ENCODE data around the gene MET. TPM values are rescaled to one million over a fixed set of nuclear protein-coding genes. Genes with fewer than 3 reads are reported as not detected.
"Not testable (repeated sequence)": the region's sequence is repeated elsewhere in the genome, so short reads cannot be mapped to it uniquely, and the experiment has no call there.

The MET gene
- polyA plus RNA-seq, 2 donors, result 1.2 to 2.1 TPM

DNA sequence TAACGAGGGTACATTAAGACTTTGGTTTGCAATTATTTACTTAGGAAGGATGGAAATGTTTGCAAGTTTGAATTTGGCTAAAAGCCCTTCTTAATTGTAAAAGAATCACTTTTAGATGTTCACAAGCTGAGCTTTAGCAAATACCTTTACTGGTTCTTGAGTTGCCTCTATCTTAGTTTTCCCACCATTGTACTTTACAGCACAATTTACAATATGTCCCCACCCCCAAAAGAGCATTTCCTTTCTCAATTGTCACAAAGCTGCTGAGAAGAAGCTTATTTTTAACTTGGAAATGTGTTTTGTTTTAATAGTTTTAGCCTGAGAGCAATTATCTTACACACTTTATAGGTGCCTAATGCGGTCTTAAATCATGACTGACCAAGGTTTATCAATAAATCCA is 81.1 kb downstream of the MET start:
- WGBS, 2 donors, result 72 to 76% methylated on average over 2 of the region's 2 CpGs
- Histone ChIP-seq H3K9me3 (ENCODE audit: control insufficient read depth in 2 of 2, insufficient read depth in 1 of 2, low read depth in 1 of 2, low read length in 1 of 2) (no peaks in the 10 kb centered on the region), H3K27me3 (ENCODE audit: control insufficient read depth in 1 of 2, insufficient read depth in 2 of 2, low read length in 2 of 2) (no peaks in the 10 kb centered on the region), H3K4me3 (ENCODE audit: low read depth in 1 of 2, low read length in 2 of 2) (no peak overlapping the region), H3K4me1 (ENCODE audit: control insufficient read depth in 2 of 2, insufficient read depth in 2 of 2, low read length in 1 of 2) (no peaks in the 10 kb centered on the region), H3K36me3 (ENCODE audit: control insufficient read depth in 2 of 2, insufficient read depth in 2 of 2, low read length in 1 of 2) (no peaks in the 10 kb centered on the region), H3K27ac (ENCODE audit: low read depth in 2 of 2, low read length in 1 of 2) (no peak overlapping the region)

- H3K36me3 ChIP-seq (ENCODE audit: control insufficient read depth in 2 of 2, insufficient read depth in 2 of 2, low read length in 1 of 2), result no peaks in the 10 kb centered on the region
- no peaks in the 10 kb centered on the region for H3K9me3 ChIP-seq (ENCODE audit: control insufficient read depth in 2 of 2, insufficient read depth in 1 of 2, low read depth in 1 of 2, low read length in 1 of 2)
- no peaks in the 10 kb centered on the region for H3K4me1 ChIP-seq (ENCODE audit: control insufficient read depth in 2 of 2, insufficient read depth in 2 of 2, low read length in 1 of 2)
- no peak overlapping the region for H3K27ac ChIP-seq (ENCODE audit: low read depth in 2 of 2, low read length in 1 of 2)
- no peak overlapping the region for H3K4me3 ChIP-seq (ENCODE audit: low read depth in 1 of 2, low read length in 2 of 2)
- 92 to 96% methylated on average over 4 of the region's 4 CpGs for WGBS, 2 donors
- no peaks in the 10 kb centered on the region for H3K27me3 ChIP-seq (ENCODE audit: control insufficient read depth in 1 of 2, insufficient read depth in 2 of 2, low read length in 2 of 2)
Measured at GRCh38 chr7:116754186-116754585, 82.2 kb downstream of the MET start.

DNA sequence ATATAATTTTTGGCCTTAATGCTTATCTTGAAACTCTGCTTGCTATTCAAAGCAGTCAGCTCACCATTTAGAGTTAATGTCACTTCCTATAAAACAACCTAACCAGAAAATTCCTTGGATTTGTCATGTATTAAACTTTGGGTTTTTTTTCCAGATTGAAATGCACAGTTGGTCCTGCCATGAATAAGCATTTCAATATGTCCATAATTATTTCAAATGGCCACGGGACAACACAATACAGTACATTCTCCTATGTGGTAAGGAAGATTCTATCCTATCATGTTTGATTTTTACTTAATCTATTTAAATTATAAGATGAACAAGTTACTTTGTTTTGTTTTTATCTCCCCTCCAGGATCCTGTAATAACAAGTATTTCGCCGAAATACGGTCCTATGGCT is 85.3 kb downstream of the MET start:
- H3K36me3 ChIP-seq (ENCODE audit: control insufficient read depth in 2 of 2, insufficient read depth in 2 of 2, low read length in 1 of 2), result no peaks in the 10 kb centered on the region
- H3K4me1 ChIP-seq (ENCODE audit: control insufficient read depth in 2 of 2, insufficient read depth in 2 of 2, low read length in 1 of 2), result no peaks in the 10 kb centered on the region
- no peak overlapping the region for H3K4me3 ChIP-seq (ENCODE audit: low read depth in 1 of 2, low read length in 2 of 2)
- H3K27me3 ChIP-seq (ENCODE audit: control insufficient read depth in 1 of 2, insufficient read depth in 2 of 2, low read length in 2 of 2), result no peaks in the 10 kb centered on the region
- H3K27ac ChIP-seq (ENCODE audit: low read depth in 2 of 2, low read length in 1 of 2), result no peak overlapping the region
- 97 to 99% methylated on average over 4 of the region's 4 CpGs for WGBS, 2 donors
- no peaks in the 10 kb centered on the region for H3K9me3 ChIP-seq (ENCODE audit: control insufficient read depth in 2 of 2, insufficient read depth in 1 of 2, low read depth in 1 of 2, low read length in 1 of 2)

- not testable (repeated sequence) for H3K27me3 ChIP-seq (ENCODE audit: control insufficient read depth in 1 of 2, insufficient read depth in 2 of 2, low read length in 2 of 2); H3K9me3 ChIP-seq (ENCODE audit: control insufficient read depth in 2 of 2, insufficient read depth in 1 of 2, low read depth in 1 of 2, low read length in 1 of 2); H3K27ac ChIP-seq (ENCODE audit: low read depth in 2 of 2, low read length in 1 of 2); H3K36me3 ChIP-seq (ENCODE audit: control insufficient read depth in 2 of 2, insufficient read depth in 2 of 2, low read length in 1 of 2); H3K4me3 ChIP-seq (ENCODE audit: low read depth in 1 of 2, low read length in 2 of 2); H3K4me1 ChIP-seq (ENCODE audit: control insufficient read depth in 2 of 2, insufficient read depth in 2 of 2, low read length in 1 of 2)
- 90 to 91% methylated on average over 5 of the region's 5 CpGs for WGBS, 2 donors
Measured at GRCh38 chr7:116759642-116760041, 87.6 kb downstream of the MET start.

GRCh38 chr7:116762971-116763370 is 91.0 kb downstream of the MET start:
- H3K4me3 ChIP-seq (ENCODE audit: low read depth in 1 of 2, low read length in 2 of 2), result no peak overlapping the region
- H3K27me3 ChIP-seq (ENCODE audit: control insufficient read depth in 1 of 2, insufficient read depth in 2 of 2, low read length in 2 of 2), result no peaks in the 10 kb centered on the region
- 84 to 88% methylated on average over 1 of the region's 1 CpG for WGBS, 2 donors

DNA sequence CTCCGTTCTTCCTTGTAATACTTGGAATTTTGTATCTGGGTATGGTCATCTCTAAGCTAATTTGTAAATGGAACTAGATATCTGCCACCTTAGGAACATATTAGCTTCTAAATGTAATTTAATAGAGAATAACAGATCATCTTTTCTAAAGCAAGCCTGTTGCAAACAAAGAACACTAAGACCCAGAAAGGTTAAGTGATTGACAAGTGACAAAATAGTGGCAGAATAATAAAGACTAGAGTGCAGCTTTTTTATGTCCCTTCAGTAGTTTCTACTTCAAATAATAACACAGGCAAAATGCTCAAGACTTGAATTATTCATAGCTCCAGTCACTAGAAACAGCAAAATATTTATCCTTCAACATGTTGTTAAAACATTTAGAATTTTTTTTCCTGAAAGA is 91.7 kb downstream of the MET start:
- WGBS, 2 donors, result 82 to 89% methylated on average over 1 of the region's 1 CpG
- no peak overlapping the region for H3K27ac ChIP-seq (ENCODE audit: low read depth in 2 of 2, low read length in 1 of 2)
- H3K36me3 ChIP-seq (ENCODE audit: control insufficient read depth in 2 of 2, insufficient read depth in 2 of 2, low read length in 1 of 2), result no peaks in the 10 kb centered on the region
- H3K9me3 ChIP-seq (ENCODE audit: control insufficient read depth in 2 of 2, insufficient read depth in 1 of 2, low read depth in 1 of 2, low read length in 1 of 2), result no peaks in the 10 kb centered on the region
- no peak overlapping the region for H3K4me3 ChIP-seq (ENCODE audit: low read depth in 1 of 2, low read length in 2 of 2)
- no peaks in the 10 kb centered on the region for H3K27me3 ChIP-seq (ENCODE audit: control insufficient read depth in 1 of 2, insufficient read depth in 2 of 2, low read length in 2 of 2)
- no peaks in the 10 kb centered on the region for H3K4me1 ChIP-seq (ENCODE audit: control insufficient read depth in 2 of 2, insufficient read depth in 2 of 2, low read length in 1 of 2)

More at GRCh38 chr7:116762971-116763370, 91.0 kb downstream of the MET start:
- Histone ChIP-seq H3K9me3 (ENCODE audit: control insufficient read depth in 2 of 2, insufficient read depth in 1 of 2, low read depth in 1 of 2, low read length in 1 of 2) (no peaks in the 10 kb centered on the region), H3K4me1 (ENCODE audit: control insufficient read depth in 2 of 2, insufficient read depth in 2 of 2, low read length in 1 of 2) (no peaks in the 10 kb centered on the region), H3K27ac (ENCODE audit: low read depth in 2 of 2, low read length in 1 of 2) (no peak overlapping the region), H3K36me3 (ENCODE audit: control insufficient read depth in 2 of 2, insufficient read depth in 2 of 2, low read length in 1 of 2) (no peaks in the 10 kb centered on the region)

DNA sequence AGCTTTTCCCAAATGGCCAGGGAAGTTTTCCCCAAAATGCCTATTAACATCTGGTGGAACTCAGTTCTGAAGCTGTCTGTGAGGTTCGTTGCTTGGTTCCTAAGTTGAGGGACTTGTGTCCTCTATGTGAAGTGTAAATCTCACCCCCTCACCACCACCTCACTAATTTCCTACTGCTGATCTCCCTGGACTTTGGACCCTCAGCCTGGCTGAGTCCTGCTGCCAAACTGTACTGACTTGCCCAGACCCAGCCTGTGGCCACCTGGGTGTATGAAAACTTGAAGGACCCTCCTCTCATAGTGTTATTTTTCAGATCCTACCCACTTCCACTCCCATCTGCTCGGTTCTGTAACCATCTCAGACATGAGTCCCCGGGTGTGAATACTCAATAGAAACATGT is 94.9 kb downstream of the MET start:
- no peak overlapping the region for H3K27ac ChIP-seq (ENCODE audit: low read depth in 2 of 2, low read length in 1 of 2)
- no peak overlapping the region for H3K4me3 ChIP-seq (ENCODE audit: low read depth in 1 of 2, low read length in 2 of 2)
- H3K9me3 ChIP-seq (ENCODE audit: control insufficient read depth in 2 of 2, insufficient read depth in 1 of 2, low read depth in 1 of 2, low read length in 1 of 2), result no peaks in the 10 kb centered on the region
- WGBS, 2 donors, result 74 to 86% methylated on average over 3 of the region's 3 CpGs
- H3K4me1 ChIP-seq (ENCODE audit: control insufficient read depth in 2 of 2, insufficient read depth in 2 of 2, low read length in 1 of 2), result no peaks in the 10 kb centered on the region
- no peaks in the 10 kb centered on the region for H3K36me3 ChIP-seq (ENCODE audit: control insufficient read depth in 2 of 2, insufficient read depth in 2 of 2, low read length in 1 of 2)
- no peaks in the 10 kb centered on the region for H3K27me3 ChIP-seq (ENCODE audit: control insufficient read depth in 1 of 2, insufficient read depth in 2 of 2, low read length in 2 of 2)

- no peaks in the 10 kb centered on the region for H3K36me3 ChIP-seq (ENCODE audit: control insufficient read depth in 2 of 2, insufficient read depth in 2 of 2, low read length in 1 of 2)
- 72 to 77% methylated on average over 3 of the region's 3 CpGs for WGBS, 2 donors
- H3K9me3 ChIP-seq (ENCODE audit: control insufficient read depth in 2 of 2, insufficient read depth in 1 of 2, low read depth in 1 of 2, low read length in 1 of 2), result no peaks in the 10 kb centered on the region
- no peak overlapping the region for H3K27ac ChIP-seq (ENCODE audit: low read depth in 2 of 2, low read length in 1 of 2)
- peaks cover 0 to 2% of the 10 kb centered on the region in 2 donors for H3K27me3 ChIP-seq (ENCODE audit: control insufficient read depth in 1 of 2, insufficient read depth in 2 of 2, low read length in 2 of 2)
- H3K4me3 ChIP-seq (ENCODE audit: low read depth in 1 of 2, low read length in 2 of 2), result no peak overlapping the region
- no peaks in the 10 kb centered on the region for H3K4me1 ChIP-seq (ENCODE audit: control insufficient read depth in 2 of 2, insufficient read depth in 2 of 2, low read length in 1 of 2)
Measured at GRCh38 chr7:116769546-116769945, 97.5 kb downstream of the MET start.

DNA sequence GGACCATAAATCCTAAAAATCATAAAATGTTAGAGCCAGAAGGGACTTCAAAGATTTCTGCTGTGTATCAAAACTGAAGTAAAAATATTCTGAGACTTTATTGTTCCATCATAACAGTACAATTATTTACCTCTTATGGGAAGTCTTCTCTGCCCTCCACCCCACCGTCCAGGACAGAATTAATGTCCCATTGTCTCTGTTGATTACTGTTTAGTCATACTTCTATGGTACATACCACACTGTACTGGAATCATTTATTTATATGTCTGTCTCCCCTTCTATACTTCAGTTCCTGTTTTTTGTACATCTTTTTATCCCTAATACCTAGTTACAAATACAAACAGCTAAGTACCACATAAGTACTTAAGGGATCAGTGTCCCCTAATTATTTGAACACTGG is 98.9 kb downstream of the MET start:
- Histone ChIP-seq H3K27me3 (ENCODE audit: control insufficient read depth in 1 of 2, insufficient read depth in 2 of 2, low read length in 2 of 2) (peaks cover 0 to 2% of the 10 kb centered on the region in 2 donors), H3K27ac (ENCODE audit: low read depth in 2 of 2, low read length in 1 of 2) (no peak overlapping the region), H3K4me3 (ENCODE audit: low read depth in 1 of 2, low read length in 2 of 2) (no peak overlapping the region), H3K9me3 (ENCODE audit: control insufficient read depth in 2 of 2, insufficient read depth in 1 of 2, low read depth in 1 of 2, low read length in 1 of 2) (no peaks in the 10 kb centered on the region), H3K4me1 (ENCODE audit: control insufficient read depth in 2 of 2, insufficient read depth in 2 of 2, low read length in 1 of 2) (no peaks in the 10 kb centered on the region), H3K36me3 (ENCODE audit: control insufficient read depth in 2 of 2, insufficient read depth in 2 of 2, low read length in 1 of 2) (no peaks in the 10 kb centered on the region)
- 77 to 85% methylated on average over 1 of the region's 1 CpG for WGBS, 2 donors

- Histone ChIP-seq H3K27ac (ENCODE audit: low read depth in 2 of 2, low read length in 1 of 2) (no peak overlapping the region), H3K9me3 (ENCODE audit: control insufficient read depth in 2 of 2, insufficient read depth in 1 of 2, low read depth in 1 of 2, low read length in 1 of 2) (no peaks in the 10 kb centered on the region), H3K4me1 (ENCODE audit: control insufficient read depth in 2 of 2, insufficient read depth in 2 of 2, low read length in 1 of 2) (no peaks in the 10 kb centered on the region), H3K27me3 (ENCODE audit: control insufficient read depth in 1 of 2, insufficient read depth in 2 of 2, low read length in 2 of 2) (peaks cover 0 to 2% of the 10 kb centered on the region in 2 donors), H3K36me3 (ENCODE audit: control insufficient read depth in 2 of 2, insufficient read depth in 2 of 2, low read length in 1 of 2) (no peaks in the 10 kb centered on the region), H3K4me3 (ENCODE audit: low read depth in 1 of 2, low read length in 2 of 2) (no peak overlapping the region)
- WGBS, 2 donors, result 84 to 93% methylated on average over 7 of the region's 7 CpGs
Measured at GRCh38 chr7:116771640-116772039, 99.6 kb downstream of the MET start.
